Hepatocyte (in vitro differentiated cells): ENCODE results near the gene OR2Y1. TPM values are rescaled to one million over a fixed set of nuclear protein-coding genes. Genes with fewer than 3 reads are reported as not detected.

Experiments
- DNase-seq: peaks from one replicate; pipeline ENCODE4 v3.0.0-alpha.2; 2016; ENCODE audit warnings: low spot score
- H2AFZ ChIP-seq: fragments of 200-600 bp; sonication (generic); 2 replicates; pipeline ENCODE4 v1.6.0; 2016; ENCODE audit warnings: antibody characterized with exemption, mild to moderate bottlenecking
- H3K27ac ChIP-seq: fragments of 200-600 bp; sonication (generic); 2 replicates; pipeline ENCODE4 v1.5.1; 2016; ENCODE audit warnings: mild to moderate bottlenecking
- H3K27me3 ChIP-seq: fragments of 200-600 bp; sonication (generic); 2 replicates; pipeline ENCODE4 v1.6.1; 2016
- H3K36me3 ChIP-seq: fragments of 200-600 bp; sonication (generic); replicated peaks from 2 replicates; pipeline ENCODE4 v1.5.1; 2016; ENCODE audit warnings: low read depth; ENCODE audit not compliant: insufficient read depth
- H3K4me1 ChIP-seq: fragments of 200-600 bp; sonication (generic); 2 replicates; pipeline ENCODE4 v1.5.1; 2016; ENCODE audit warnings: mild to moderate bottlenecking, moderate library complexity; ENCODE audit not compliant: insufficient read depth
- H3K4me2 ChIP-seq: fragments of 200-600 bp; sonication (generic); 2 replicates; pipeline ENCODE4 v1.6.0; 2016
- H3K4me3 ChIP-seq: fragments of 200-600 bp; sonication (generic); 2 replicates; pipeline ENCODE4 v1.5.1; 2016; ENCODE audit warnings: mild to moderate bottlenecking
- H3K79me2 ChIP-seq: fragments of 200-600 bp; sonication (generic); 2 replicates; pipeline ENCODE4 v1.6.0; 2017; ENCODE audit warnings: mild to moderate bottlenecking
- H3K9me2 ChIP-seq: fragments of 200-600 bp; sonication (generic); replicated peaks from 2 replicates; pipeline ENCODE4 v1.6.0; 2017; ENCODE audit warnings: mild to moderate bottlenecking; ENCODE audit not compliant: insufficient read depth
- H3K9me3 ChIP-seq: fragments of 200-600 bp; sonication (generic); 2 replicates; pipeline ENCODE4 v1.5.1; 2016; ENCODE audit warnings: low read depth, mild to moderate bottlenecking
- H4K20me1 ChIP-seq: fragments of 200-600 bp; sonication (generic); 2 replicates; pipeline ENCODE4 v1.6.0; 2016; ENCODE audit warnings: mild to moderate bottlenecking; ENCODE audit not compliant: insufficient read depth, poor library complexity, severe bottlenecking
- EZH2 ChIP-seq: fragments of 200-600 bp; sonication (generic); IDR thresholded peaks from 2 replicates; pipeline ENCODE4 v1.6.1; 2016; ENCODE audit warnings: antibody characterized with exemption, mild to moderate bottlenecking, borderline replicate concordance
- EZH2phosphoT487 ChIP-seq: fragments of 200-600 bp; sonication (generic); IDR thresholded peaks from one replicate; pipeline ENCODE4 v1.6.1; 2018; ENCODE audit warnings: antibody characterized with exemption, mild to moderate bottlenecking, low read depth, moderate library complexity; ENCODE audit not compliant: unreplicated experiment, severe bottlenecking
- WGBS: methylation state at CpG from one replicate; pipeline ENCODE4 v1.1.6; 2016; ENCODE audit warnings: low lambda C conversion rate; ENCODE audit errors: missing lambda C conversion rate; 5-methylcytosine and 5-hydroxymethylcytosine counted together
- polyA plus RNA-seq: library from polyadenylated mRNA; unstranded; fragments of >200 nt; fragmentation: Nextera tagmentation; extraction: Ambion mirVana; gene quantifications from 2 replicates; pipeline ENCODE4 v1.2.1, GENCODE V29; 2016
- small RNA-seq: library from RNA; depleted of rRNA; stranded (forward); fragments of <200 nt; gene quantifications from one replicate; pipeline ENCODE3, GENCODE V24; 2014
- total RNA-seq: library from RNA; depleted of rRNA; stranded (reverse); fragments of >200 nt; gene quantifications from 2 replicates; pipeline ENCODE4 v1.2.3, GENCODE V29; 2014
- TF ChIP-seq, protein P1 (sequence below): fragments of 200-600 bp; sonication (generic); IDR thresholded peaks from 2 replicates; pipeline ENCODE4 v1.5.1; 2016; ENCODE audit warnings: antibody characterized with exemption, mild to moderate bottlenecking; ENCODE audit not compliant: poor library complexity

The OR2Y1 gene
- total and polyA plus RNA-seq, 2 experiments from 2014 or later: not detected

DNA sequence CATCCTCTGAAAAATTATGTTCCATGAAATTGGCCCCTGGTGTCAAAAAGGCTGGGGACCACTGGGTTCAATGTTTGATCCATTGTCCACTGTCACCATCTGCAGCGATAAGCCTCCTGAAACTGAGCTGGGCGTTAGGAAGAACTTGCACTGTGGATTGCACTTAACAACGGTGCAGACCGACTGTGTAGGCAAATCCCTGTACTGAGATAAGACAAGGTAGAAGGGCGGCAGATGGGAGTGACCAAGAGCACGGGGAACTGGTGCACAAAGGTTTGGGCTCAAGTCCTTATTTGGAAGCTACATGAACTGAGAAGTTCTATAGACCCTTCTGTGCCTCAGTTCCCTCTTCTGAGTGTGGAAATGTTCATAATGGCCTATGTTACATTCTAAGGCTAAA, 48.8 kb downstream of the OR2Y1 start:
- peaks cover 14% of the 10 kb centered on the region for H3K4me1 ChIP-seq
- H4K20me1 ChIP-seq: no peaks in the 10 kb centered on the region
- H3K4me2 ChIP-seq: no peak overlapping the region
- no peaks in the 10 kb centered on the region for H3K9me3 ChIP-seq
- 68% methylated on average over 6 of the region's 6 CpGs for WGBS
- H3K27me3 ChIP-seq: peaks cover 19% of the 10 kb centered on the region
- H3K9me2 ChIP-seq: no peaks in the 10 kb centered on the region
- no peak for DNase-seq
- no peaks in the 10 kb centered on the region for H3K79me2 ChIP-seq
- H2AFZ ChIP-seq: no peak overlapping the region
- TF ChIP-seq EZH2: no peak
- TF ChIP-seq EZH2phosphoT487: no peak
- TF ChIP-seq, protein P1, sequence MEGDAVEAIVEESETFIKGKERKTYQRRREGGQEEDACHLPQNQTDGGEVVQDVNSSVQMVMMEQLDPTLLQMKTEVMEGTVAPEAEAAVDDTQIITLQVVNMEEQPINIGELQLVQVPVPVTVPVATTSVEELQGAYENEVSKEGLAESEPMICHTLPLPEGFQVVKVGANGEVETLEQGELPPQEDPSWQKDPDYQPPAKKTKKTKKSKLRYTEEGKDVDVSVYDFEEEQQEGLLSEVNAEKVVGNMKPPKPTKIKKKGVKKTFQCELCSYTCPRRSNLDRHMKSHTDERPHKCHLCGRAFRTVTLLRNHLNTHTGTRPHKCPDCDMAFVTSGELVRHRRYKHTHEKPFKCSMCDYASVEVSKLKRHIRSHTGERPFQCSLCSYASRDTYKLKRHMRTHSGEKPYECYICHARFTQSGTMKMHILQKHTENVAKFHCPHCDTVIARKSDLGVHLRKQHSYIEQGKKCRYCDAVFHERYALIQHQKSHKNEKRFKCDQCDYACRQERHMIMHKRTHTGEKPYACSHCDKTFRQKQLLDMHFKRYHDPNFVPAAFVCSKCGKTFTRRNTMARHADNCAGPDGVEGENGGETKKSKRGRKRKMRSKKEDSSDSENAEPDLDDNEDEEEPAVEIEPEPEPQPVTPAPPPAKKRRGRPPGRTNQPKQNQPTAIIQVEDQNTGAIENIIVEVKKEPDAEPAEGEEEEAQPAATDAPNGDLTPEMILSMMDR: no peak
- H3K4me3 ChIP-seq: no peak overlapping the region
- H3K27ac ChIP-seq: no peak overlapping the region
- no peaks in the 10 kb centered on the region for H3K36me3 ChIP-seq

DNA sequence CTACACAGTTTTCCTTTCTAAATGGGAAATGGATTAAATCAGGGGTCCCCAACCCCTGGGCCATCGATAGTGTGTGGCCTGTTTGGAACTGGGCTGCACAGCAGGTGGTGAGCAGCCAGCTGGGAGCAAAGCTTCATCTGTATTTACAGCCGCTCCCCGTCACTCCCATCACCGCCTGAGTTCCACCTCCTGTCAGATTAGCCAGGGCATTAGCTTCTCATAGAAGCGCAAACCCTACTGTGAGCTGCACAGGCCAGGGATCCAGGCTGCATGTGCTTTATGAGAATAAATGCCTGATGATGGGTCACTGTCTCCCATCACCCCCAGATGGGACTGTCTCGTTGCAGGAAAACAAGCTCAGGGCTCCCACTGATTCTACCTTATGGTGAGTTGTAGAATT, 49.3 kb downstream of the OR2Y1 start:
- H3K4me3 ChIP-seq: no peak overlapping the region
- peaks cover 20% of the 10 kb centered on the region for H3K27me3 ChIP-seq
- H4K20me1 ChIP-seq: no peaks in the 10 kb centered on the region
- H3K4me1 ChIP-seq: peaks cover 14% of the 10 kb centered on the region
- no peak overlapping the region for H2AFZ ChIP-seq
- no peaks in the 10 kb centered on the region for H3K79me2 ChIP-seq
- no peak overlapping the region for H3K27ac ChIP-seq
- no peaks in the 10 kb centered on the region for H3K36me3 ChIP-seq
- no peak overlapping the region for H3K4me2 ChIP-seq
- H3K9me2 ChIP-seq: no peaks in the 10 kb centered on the region
- TF ChIP-seq, protein P1: no peak
- no peak for TF ChIP-seq EZH2phosphoT487
- TF ChIP-seq EZH2: no peak
- no peak for DNase-seq
- WGBS: 73% methylated on average over 6 of the region's 6 CpGs
- no peaks in the 10 kb centered on the region for H3K9me3 ChIP-seq

DNA sequence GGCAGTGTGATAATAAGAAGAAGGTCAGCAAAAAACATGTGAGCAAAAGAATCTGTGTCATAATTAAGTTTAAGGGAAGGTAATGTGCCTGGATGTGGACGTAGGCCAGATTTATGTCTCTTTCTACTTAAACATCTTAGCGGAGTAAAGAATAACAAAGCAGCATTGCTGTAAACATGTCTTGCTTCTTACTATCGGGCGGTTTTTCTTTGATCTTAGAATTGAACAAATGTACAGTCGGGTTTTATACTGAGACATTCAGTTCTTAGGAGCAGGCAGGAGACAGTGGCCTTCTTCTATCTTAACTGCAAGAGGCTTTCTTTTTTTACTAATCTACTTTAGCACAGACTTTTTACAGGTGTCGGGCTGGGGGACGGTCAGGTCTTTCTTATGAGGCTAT, 50.1 kb downstream of the OR2Y1 start:
- no peak for DNase-seq
- peak overlapping the region; percentile 47 for H3K4me2 ChIP-seq
- 53% methylated on average over 7 of the region's 7 CpGs for WGBS
- H3K4me1 ChIP-seq: peaks cover 14% of the 10 kb centered on the region
- H3K27me3 ChIP-seq: peaks cover 27% of the 10 kb centered on the region
- TF ChIP-seq EZH2phosphoT487 (no peak), EZH2 (no peak)
- TF ChIP-seq, protein P1: no peak
- no peak overlapping the region for H3K27ac ChIP-seq
- no peaks in the 10 kb centered on the region for H3K9me3 ChIP-seq
- no peak overlapping the region for H2AFZ ChIP-seq
- H4K20me1 ChIP-seq: no peaks in the 10 kb centered on the region
- no peaks in the 10 kb centered on the region for H3K79me2 ChIP-seq
- H3K9me2 ChIP-seq: no peaks in the 10 kb centered on the region
- H3K4me3 ChIP-seq: no peak overlapping the region
- no peaks in the 10 kb centered on the region for H3K36me3 ChIP-seq

Small RNA genes within 50 kb of the gene (small RNA-seq; reads per million reads assigned to genes)
- not detected for gene RNU1-17P

Other genes with a start within 250 kb of the OR2Y1 start
- 20.3 and 24.1 TPM in 2 replicates for gene CNOT6, start 245.7 kb downstream of the OR2Y1 start, total RNA-seq
- gene CNOT6, start 245.7 kb downstream of the OR2Y1 start, polyA plus RNA-seq: 9.9 and 12.0 TPM in 2 replicates
- not detected in 2 replicates for gene SCGB3A1, start 148.6 kb downstream of the OR2Y1 start, total RNA-seq
- not detected in 2 replicates for gene SCGB3A1, start 148.6 kb downstream of the OR2Y1 start, polyA plus RNA-seq
- 0.90 and 2.2 TPM in 2 replicates for gene FLT4, start 90.5 kb downstream of the OR2Y1 start, total RNA-seq
- gene FLT4, start 90.5 kb downstream of the OR2Y1 start, polyA plus RNA-seq: 0.83 and 1.3 TPM in 2 replicates
- gene MGAT1, start 62.7 kb upstream of the OR2Y1 start, total RNA-seq: 137 and 152 TPM in 2 replicates
- 149 and 151 TPM in 2 replicates for gene MGAT1, start 62.7 kb upstream of the OR2Y1 start, polyA plus RNA-seq
- 30.0 and 31.7 TPM in 2 replicates for gene ZFP62, start 121.2 kb upstream of the OR2Y1 start, total RNA-seq
- 13.5 and 18.0 TPM in 2 replicates for gene ZFP62, start 121.2 kb upstream of the OR2Y1 start, polyA plus RNA-seq
- 19.1 and 22.0 TPM in 2 replicates for gene BTNL8, start 159.1 kb upstream of the OR2Y1 start, total RNA-seq
- gene BTNL8, start 159.1 kb upstream of the OR2Y1 start, polyA plus RNA-seq: 9.8 and 12.5 TPM in 2 replicates
- gene BTNL3, start 248.8 kb upstream of the OR2Y1 start, total RNA-seq: 25.9 and 31.3 TPM in 2 replicates
- gene BTNL3, start 248.8 kb upstream of the OR2Y1 start, polyA plus RNA-seq: 15.9 and 21.2 TPM in 2 replicates